HG03066 (cell line): ENCODE measurements around the gene FRY.

Experiments
- ATAC-seq: cut with Tn5 transposase; IDR thresholded peaks from one replicate; pipeline ENCODE4 v1.9.1; 2021; ENCODE audit warnings: low read depth; ENCODE audit not compliant: unreplicated experiment

The FRY gene

GRCh38 chr13:32208860-32209259 lies 177.3 kb downstream of the FRY start:
- ATAC-seq: no peak

GRCh38 chr13:32209652-32210051 lies 178.1 kb downstream of the FRY start:
- no peak for ATAC-seq

GRCh38 chr13:32210101-32210500 lies 178.5 kb downstream of the FRY start:
- no peak for ATAC-seq

- ATAC-seq: no peak
Measured at GRCh38 chr13:32211813-32212212, 180.2 kb downstream of the FRY start.

GRCh38 chr13:32212421-32212820 lies 180.8 kb downstream of the FRY start:
- ATAC-seq: no peak

- no peak for ATAC-seq
Measured at GRCh38 chr13:32213626-32214025, 182.1 kb downstream of the FRY start.

- no peak for ATAC-seq
Measured at GRCh38 chr13:32214071-32214470, 182.5 kb downstream of the FRY start.

- no peak for ATAC-seq
Measured at GRCh38 chr13:32216281-32216680, 184.7 kb downstream of the FRY start.

GRCh38 chr13:32222046-32222676 lies 190.6 kb downstream of the FRY start:
- ATAC-seq: no peak

GRCh38 chr13:32224916-32225315 lies 193.3 kb downstream of the FRY start:
- no peak for ATAC-seq

- no peak for ATAC-seq
Measured at GRCh38 chr13:32225481-32225931, 193.9 kb downstream of the FRY start.

GRCh38 chr13:32228330-32229041 lies 196.9 kb downstream of the FRY start:
- no peak for ATAC-seq

GRCh38 chr13:32229443-32229842 lies 197.9 kb downstream of the FRY start:
- no peak for ATAC-seq

GRCh38 chr13:32232263-32232662 lies 200.7 kb downstream of the FRY start:
- ATAC-seq: no peak

GRCh38 chr13:32233062-32233461 lies 201.5 kb downstream of the FRY start:
- no peak for ATAC-seq

GRCh38 chr13:32234914-32235313 lies 203.3 kb downstream of the FRY start:
- no peak for ATAC-seq

GRCh38 chr13:32237681-32238080 lies 206.1 kb downstream of the FRY start:
- ATAC-seq: no peak

GRCh38 chr13:32243695-32244094 lies 212.1 kb downstream of the FRY start:
- no peak for ATAC-seq

GRCh38 chr13:32245555-32245954 lies 214.0 kb downstream of the FRY start:
- no peak for ATAC-seq

- peak; percentile 79 for ATAC-seq
Measured at GRCh38 chr13:32246468-32246867, 214.9 kb downstream of the FRY start.

GRCh38 chr13:32247887-32248286 lies 216.3 kb downstream of the FRY start:
- ATAC-seq: no peak

GRCh38 chr13:32248801-32249200 lies 217.2 kb downstream of the FRY start:
- no peak for ATAC-seq
